ENCODE measurements around the gene SUMO2. TPM values are rescaled to one million over a fixed set of nuclear protein-coding genes. Genes with fewer than 3 reads are reported as not detected.

The SUMO2 gene
- total and polyA plus RNA-seq, 2 experiments from 2014 or later, result 112 to 424 TPM

DNA sequence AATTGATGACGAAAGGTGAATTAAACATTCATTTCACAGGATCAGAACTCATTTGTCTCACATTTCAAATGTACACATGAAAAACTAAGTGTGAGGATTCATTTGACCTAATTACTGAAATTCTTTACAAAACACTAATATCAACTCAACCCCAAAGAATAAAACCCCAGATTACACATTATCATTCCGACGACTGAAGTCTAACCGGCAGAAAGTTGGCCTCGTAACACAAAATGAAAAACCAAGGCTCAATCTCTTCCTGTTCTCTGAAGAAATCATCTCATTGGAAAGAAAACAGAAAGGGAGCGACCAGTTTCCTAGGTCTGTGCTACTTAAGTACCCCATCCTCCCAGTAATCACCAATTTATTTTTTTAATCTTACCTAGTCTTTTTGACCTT lies 30.2 kb downstream of the SUMO2 start:
- no peaks in the 10 kb centered on the region for H3K36me3 ChIP-seq (replicated peaks; ENCODE audit: insufficient read depth, low read depth)
- no peaks in the 10 kb centered on the region for H3K9me3 ChIP-seq (ENCODE audit: low read depth)
- peaks cover 62% of the 10 kb centered on the region for H3K79me2 ChIP-seq
- peak overlapping the region; percentile 76 for H3K4me2 ChIP-seq
- H3K27ac ChIP-seq, result peak overlapping the region; percentile 80
- peak overlapping the region; percentile 57 for H3K4me3 ChIP-seq
- WGBS (ENCODE audit: low lambda C conversion rate, missing lambda C conversion rate), result 30% methylated on average over 6 of the region's 6 CpGs
- no peaks in the 10 kb centered on the region for H3K9me2 ChIP-seq (replicated peaks; ENCODE audit: insufficient read depth)
- DNase-seq (ENCODE audit: low spot score), result no peak
- no peak for TF ChIP-seq EZH2 (IDR thresholded peaks at IDR 0.05; ENCODE audit: borderline replicate concordance)
- no peak for TF ChIP-seq EZH2phosphoT487 (IDR thresholded peaks at IDR 0.05; ENCODE audit: low read depth, severe bottlenecking, unreplicated experiment)
- TF ChIP-seq, protein P1, sequence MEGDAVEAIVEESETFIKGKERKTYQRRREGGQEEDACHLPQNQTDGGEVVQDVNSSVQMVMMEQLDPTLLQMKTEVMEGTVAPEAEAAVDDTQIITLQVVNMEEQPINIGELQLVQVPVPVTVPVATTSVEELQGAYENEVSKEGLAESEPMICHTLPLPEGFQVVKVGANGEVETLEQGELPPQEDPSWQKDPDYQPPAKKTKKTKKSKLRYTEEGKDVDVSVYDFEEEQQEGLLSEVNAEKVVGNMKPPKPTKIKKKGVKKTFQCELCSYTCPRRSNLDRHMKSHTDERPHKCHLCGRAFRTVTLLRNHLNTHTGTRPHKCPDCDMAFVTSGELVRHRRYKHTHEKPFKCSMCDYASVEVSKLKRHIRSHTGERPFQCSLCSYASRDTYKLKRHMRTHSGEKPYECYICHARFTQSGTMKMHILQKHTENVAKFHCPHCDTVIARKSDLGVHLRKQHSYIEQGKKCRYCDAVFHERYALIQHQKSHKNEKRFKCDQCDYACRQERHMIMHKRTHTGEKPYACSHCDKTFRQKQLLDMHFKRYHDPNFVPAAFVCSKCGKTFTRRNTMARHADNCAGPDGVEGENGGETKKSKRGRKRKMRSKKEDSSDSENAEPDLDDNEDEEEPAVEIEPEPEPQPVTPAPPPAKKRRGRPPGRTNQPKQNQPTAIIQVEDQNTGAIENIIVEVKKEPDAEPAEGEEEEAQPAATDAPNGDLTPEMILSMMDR (IDR thresholded peaks at IDR 0.05; ENCODE audit: poor library complexity), result no peak
- no peaks in the 10 kb centered on the region for H3K27me3 ChIP-seq
- H3K4me1 ChIP-seq (ENCODE audit: insufficient read depth), result peaks cover 7% of the 10 kb centered on the region
- no peaks in the 10 kb centered on the region for H4K20me1 ChIP-seq (ENCODE audit: insufficient read depth, poor library complexity, severe bottlenecking)
- peak overlapping the region; percentile 27 for H2AFZ ChIP-seq

DNA sequence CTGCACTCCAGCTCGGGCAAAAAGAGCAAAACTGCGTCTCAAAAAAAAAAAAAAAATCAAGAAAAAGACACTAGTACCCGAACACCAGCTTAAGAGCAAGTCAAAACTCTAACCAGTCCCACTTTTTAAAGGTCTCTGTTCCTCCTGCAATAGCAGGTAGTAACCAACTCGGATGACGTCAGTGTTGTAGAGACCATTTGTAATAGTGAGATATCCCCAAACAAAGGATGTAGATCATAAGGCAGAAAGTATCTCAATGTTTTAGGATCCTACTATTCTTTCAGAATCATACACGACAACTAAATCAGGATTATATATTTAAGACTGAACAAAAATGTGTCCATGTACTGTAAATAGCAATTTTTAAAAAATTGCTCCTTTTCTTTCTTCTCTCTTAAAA lies 30.8 kb downstream of the SUMO2 start:
- WGBS (ENCODE audit: low lambda C conversion rate, missing lambda C conversion rate), result 67% methylated on average over 6 of the region's 6 CpGs
- no peak overlapping the region for H3K4me3 ChIP-seq
- H3K79me2 ChIP-seq, result peaks cover 67% of the 10 kb centered on the region
- H3K4me1 ChIP-seq (ENCODE audit: insufficient read depth), result peaks cover 7% of the 10 kb centered on the region
- no peaks in the 10 kb centered on the region for H3K27me3 ChIP-seq
- H3K4me2 ChIP-seq, result peak overlapping the region; percentile 76
- H2AFZ ChIP-seq, result no peak overlapping the region
- DNase-seq (ENCODE audit: low spot score), result no peak
- no peaks in the 10 kb centered on the region for H3K9me2 ChIP-seq (replicated peaks; ENCODE audit: insufficient read depth)
- no peaks in the 10 kb centered on the region for H3K36me3 ChIP-seq (replicated peaks; ENCODE audit: insufficient read depth, low read depth)
- H3K27ac ChIP-seq, result peak overlapping the region; percentile 80
- H3K9me3 ChIP-seq (ENCODE audit: low read depth), result no peaks in the 10 kb centered on the region
- no peak for TF ChIP-seq EZH2phosphoT487 (IDR thresholded peaks at IDR 0.05; ENCODE audit: low read depth, severe bottlenecking, unreplicated experiment)
- TF ChIP-seq, protein P1 (IDR thresholded peaks at IDR 0.05; ENCODE audit: poor library complexity), result no peak
- TF ChIP-seq EZH2 (IDR thresholded peaks at IDR 0.05; ENCODE audit: borderline replicate concordance), result no peak
- H4K20me1 ChIP-seq (ENCODE audit: insufficient read depth, poor library complexity, severe bottlenecking), result no peaks in the 10 kb centered on the region

DNA sequence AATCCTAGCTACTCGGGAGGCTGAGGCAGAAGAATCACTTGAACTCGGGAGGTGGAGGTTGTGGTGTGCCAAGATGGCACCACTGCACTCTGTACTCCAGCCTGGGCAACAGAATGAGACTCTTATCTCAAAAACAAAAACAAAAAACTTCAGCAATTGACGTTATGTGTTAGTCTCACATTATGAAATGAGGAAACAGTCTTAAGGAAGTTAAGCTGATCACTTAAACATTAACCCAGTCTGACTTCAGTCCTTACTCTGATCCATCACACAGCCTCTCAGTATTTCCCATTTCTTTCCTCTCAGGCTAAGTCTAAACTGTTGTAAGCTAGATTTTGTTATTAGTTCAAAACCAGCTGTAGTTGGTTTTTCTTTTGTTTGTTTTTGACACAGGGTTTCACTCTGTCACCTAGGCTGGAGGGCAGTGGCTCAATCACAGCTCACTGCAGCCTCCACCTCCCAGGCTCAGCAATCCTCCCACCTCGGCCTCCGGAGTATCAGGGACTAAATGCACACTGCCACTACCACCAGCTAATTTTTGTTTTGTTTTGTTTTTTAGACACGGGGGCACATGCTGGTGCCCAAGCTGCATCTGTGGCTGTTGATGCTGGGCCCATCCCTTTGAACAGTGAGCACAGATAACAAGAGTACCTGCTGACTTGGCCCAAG lies 34.7 kb downstream of the SUMO2 start:
- WGBS (ENCODE audit: low lambda C conversion rate, missing lambda C conversion rate), result 86% methylated on average over 6 of the region's 6 CpGs
- DNase-seq (ENCODE audit: low spot score), result no peak
- TF ChIP-seq, protein P1 (IDR thresholded peaks at IDR 0.05; ENCODE audit: poor library complexity), result no peak
- TF ChIP-seq EZH2phosphoT487 (IDR thresholded peaks at IDR 0.05; ENCODE audit: low read depth, severe bottlenecking, unreplicated experiment) (no peak), EZH2 (IDR thresholded peaks at IDR 0.05; ENCODE audit: borderline replicate concordance) (no peak)
- H3K79me2 ChIP-seq, result peaks cover 58% of the 10 kb centered on the region
- no peak overlapping the region for H2AFZ ChIP-seq
- peak overlapping the region; percentile 46 for H3K27ac ChIP-seq
- H3K27me3 ChIP-seq, result no peaks in the 10 kb centered on the region
- H3K36me3 ChIP-seq (replicated peaks; ENCODE audit: insufficient read depth, low read depth), result no peaks in the 10 kb centered on the region
- no peak overlapping the region for H3K4me3 ChIP-seq
- no peaks in the 10 kb centered on the region for H4K20me1 ChIP-seq (ENCODE audit: insufficient read depth, poor library complexity, severe bottlenecking)
- H3K4me1 ChIP-seq (ENCODE audit: insufficient read depth), result peaks cover 7% of the 10 kb centered on the region
- H3K9me3 ChIP-seq (ENCODE audit: low read depth), result no peaks in the 10 kb centered on the region
- no peaks in the 10 kb centered on the region for H3K9me2 ChIP-seq (replicated peaks; ENCODE audit: insufficient read depth)
- no peak overlapping the region for H3K4me2 ChIP-seq

Data from hepatocyte (in vitro differentiated cells).